GM19238 (cell line): ENCODE data around the gene SRP9.
A peak's percentile ranks its signal among the peaks of the same experiment; 100 is the strongest.
"Not testable (repeated sequence)": the region's sequence is repeated elsewhere in the genome, so short reads cannot be mapped to it uniquely, and the experiment has no call there.

Source experiments
- DNase-seq: peaks from one replicate; pipeline ENCODE4 v3.0.0; 2011; ENCODE audit warnings: low spot score; ENCODE audit not compliant: insufficient read length

The SRP9 gene

GRCh38 chr1:225774281-225775147 is 3.1 kb upstream of the SRP9 start:
- no peak for DNase-seq

DNA sequence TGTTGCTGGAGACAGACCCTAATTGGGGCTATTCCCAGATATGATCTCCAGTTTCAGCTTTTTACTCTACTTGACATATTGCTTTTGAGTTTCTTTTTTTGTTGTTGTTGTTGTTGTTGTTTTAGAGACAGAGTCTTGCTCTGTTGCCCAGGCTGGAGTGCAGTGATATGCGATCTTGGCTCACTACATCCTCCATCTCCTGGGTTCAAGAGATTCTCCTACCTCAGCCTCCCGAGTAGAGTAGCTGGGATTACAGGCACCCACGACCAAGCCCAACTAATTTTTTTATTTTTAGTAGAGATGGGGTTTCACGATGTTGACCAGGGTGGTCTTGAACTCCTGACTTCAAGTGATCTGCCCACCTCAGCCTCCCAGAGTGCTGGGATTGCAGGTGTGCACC is 1.3 kb upstream of the SRP9 start:
- no peak for DNase-seq

GRCh38 chr1:225777058-225777582 is 506 bp upstream of the SRP9 start:
- no peak for DNase-seq

- DNase-seq: no peak
These were observed 677 bp downstream of the SRP9 start for GRCh38 chr1:225778337-225778669.

DNA sequence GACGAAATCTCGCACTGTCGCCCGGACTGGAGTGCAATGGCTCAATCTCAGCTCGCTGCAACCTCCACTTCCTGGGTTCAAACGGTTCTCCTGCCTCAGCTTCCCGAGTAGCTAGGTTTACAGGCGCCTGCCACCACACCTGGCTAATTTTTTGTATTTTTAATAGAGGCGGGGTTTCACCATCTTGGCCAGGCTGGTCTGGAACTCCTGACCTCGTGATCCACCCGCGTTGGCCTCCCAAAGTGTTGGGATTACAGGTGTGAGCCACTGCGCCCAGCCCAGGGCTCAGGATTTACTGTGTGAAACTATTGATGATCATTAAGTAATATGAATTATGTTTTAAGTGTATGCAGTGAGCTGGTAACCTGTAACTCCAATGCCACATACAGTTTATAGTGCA is 1.5 kb downstream of the SRP9 start:
- not testable (repeated sequence) for DNase-seq

DNA sequence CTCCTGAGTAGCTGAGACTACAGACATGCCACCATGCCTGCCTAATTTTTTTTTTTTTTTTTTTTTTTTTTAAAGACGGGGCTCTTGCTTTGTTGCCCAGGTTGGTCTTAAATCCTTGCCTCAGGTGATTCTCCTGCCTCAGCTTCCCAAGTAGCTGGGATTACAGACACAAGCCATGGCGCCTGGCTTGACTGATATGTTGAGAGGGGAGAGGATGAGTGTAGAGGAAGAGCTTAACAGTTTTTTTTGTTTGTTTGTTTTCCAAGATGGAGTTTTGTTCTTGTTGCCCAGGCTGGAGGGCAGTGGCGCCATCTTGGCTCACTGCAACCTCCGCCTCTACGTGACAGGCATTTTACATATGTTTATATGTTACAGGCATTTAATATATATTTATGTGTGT is 2.5 kb downstream of the SRP9 start:
- DNase-seq: no peak

GRCh38 chr1:225780630-225781029 is 3.0 kb downstream of the SRP9 start:
- no peak for DNase-seq

DNA sequence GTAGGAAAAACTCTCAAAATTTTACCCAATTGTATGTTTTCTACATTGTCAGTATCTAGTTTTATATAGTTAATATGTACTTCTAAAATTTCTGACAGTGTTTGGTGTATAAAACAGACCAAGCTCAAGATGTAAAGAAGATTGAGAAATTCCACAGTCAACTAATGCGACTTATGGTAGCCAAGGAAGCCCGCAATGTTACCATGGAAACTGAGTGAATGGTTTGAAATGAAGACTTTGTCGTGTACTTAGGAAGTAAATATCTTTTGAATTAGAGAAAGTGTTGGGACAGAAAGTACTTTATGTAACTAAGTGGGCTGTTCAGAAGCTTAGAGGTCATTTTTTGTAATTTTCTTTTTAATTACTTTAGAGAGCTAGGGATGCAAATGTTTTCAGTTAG is 11.5 kb downstream of the SRP9 start:
- not testable (repeated sequence) for DNase-seq

- DNase-seq: no peak
These were observed 17.3 kb downstream of the SRP9 start for GRCh38 chr1:225794954-225795353.

GRCh38 chr1:225796097-225796496 is 18.5 kb downstream of the SRP9 start:
- not testable (repeated sequence) for DNase-seq

DNA sequence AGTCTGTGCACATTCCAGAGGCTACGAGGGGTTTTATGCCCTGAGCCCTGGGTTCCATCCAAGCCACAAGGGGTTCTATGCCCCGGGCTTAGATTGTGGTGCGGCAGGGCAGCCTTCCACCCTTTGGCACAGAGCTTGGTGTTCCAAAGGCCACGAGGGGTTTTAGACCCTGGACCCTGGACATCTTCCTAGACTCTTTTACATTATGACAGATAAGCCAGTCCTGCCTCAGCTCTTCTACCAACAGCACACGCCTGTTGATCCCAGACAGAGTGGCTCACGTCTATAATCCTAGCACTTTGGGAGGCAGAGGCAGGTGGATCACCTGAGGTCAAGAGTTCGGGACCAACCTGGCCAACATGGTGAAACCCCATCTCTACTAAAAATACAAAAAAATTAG is 23.5 kb downstream of the SRP9 start:
- DNase-seq: not testable (repeated sequence)

DNA sequence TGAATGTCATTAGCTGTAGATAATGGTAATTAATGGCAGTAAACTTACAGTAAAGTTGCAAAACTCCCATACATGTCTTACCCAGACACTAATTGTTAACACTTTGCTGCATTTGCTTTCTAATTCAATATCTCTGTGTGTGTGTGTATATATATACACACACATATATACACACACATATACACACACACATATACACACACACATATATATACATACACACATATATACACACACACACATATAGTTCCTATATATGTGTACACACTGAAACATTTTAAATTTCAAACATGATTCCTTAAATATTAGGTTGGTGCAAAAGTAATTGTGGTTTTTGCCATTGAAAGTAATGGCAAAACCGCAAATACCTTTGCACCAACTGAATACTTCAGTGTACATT is 28.6 kb downstream of the SRP9 start:
- DNase-seq: no peak

DNA sequence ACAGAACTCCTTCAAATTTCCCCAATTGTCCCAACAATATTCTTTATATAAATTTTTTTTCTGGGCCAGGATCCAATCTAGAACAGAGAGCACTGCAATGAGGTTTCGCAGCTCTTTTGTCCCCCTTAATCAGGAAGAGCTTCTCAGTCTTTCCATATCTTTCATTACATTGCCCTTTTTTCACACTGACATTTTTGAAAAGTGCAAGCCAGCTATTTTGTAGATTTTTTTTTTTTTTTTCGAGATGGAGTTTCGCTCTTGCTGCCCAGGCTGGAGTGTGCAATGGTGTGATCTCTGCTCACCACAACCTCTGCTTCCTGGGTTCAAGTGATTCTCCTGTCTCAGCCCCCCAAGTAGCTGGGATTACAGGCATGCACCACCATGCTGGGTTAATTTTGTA is 29.1 kb downstream of the SRP9 start:
- not testable (repeated sequence) for DNase-seq

DNA sequence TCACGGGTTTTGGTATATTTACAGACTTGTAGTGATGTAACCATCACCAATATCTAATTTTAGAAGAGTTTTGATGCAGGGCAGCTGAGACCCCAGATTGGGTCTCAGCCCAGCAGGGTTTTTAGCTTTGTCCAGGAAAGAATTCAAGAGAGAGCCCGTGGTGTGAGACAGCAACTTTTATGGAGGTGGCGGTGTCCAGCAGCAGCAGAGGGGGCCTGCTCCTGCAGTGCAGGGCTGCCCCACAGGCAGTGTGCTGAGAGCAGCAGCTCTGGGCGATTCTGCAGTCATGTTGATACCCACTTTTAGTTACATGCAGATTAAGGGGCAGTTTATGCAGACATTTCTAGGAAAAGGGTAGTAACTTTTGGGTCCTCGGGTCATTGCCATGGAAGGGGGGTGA is 30.5 kb downstream of the SRP9 start:
- DNase-seq: no peak

GRCh38 chr1:225809842-225810578 is 32.4 kb downstream of the SRP9 start, which contains the start of gene EPHX1:
Gene EPHX1 (plus strand): TSS chr1:225810124. CDS start chr1:225828730, 18,606 bp downstream.
- peak; percentile 90 for DNase-seq

GRCh38 chr1:225810579-225811538 is 33.2 kb downstream of the SRP9 start:
- not testable (repeated sequence) for DNase-seq

DNA sequence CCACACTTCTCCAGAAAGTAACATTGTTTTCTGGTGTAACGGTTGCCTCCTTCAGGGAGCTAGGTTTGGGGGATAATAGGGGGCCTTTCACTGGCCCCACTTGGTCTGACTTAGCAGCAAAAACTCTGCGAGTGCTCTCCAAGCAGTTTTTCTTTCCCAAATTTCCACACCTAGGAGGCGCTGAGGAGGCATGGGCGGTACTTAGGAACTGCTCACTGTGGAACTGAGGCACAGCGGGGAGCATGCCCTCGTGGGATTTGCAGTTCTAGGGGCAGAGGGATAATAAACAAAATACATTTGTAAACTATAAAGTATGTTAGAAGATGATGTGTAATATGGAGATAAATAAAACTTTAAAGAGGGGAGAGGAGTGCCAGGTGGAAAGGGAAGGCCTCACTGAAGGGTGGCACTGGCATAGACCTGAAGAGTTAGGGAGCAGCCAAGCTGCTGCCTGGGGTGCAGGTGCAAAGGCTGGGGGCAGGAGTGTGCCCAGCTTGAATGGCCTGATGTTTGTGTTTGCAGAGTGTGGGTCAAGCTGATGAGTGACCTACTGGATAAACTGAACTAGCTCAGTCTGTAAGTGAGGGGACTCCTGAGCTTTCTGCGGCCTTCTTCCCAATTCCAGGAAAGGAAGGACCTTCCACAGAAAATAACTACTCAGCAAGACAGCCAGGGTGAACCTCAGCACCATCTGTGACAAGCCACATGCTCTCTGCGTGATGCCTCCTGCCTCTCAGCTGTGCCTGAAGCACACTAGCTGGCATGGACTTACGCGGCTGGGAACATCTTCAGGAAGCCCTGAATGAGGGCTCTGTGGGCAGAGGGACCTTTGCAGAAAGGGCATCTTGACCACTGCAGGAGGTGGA is 34.2 kb downstream of the SRP9 start:
- DNase-seq: no peak

- no peak for DNase-seq
These were observed 35.0 kb downstream of the SRP9 start for GRCh38 chr1:225812488-225813213.

DNA sequence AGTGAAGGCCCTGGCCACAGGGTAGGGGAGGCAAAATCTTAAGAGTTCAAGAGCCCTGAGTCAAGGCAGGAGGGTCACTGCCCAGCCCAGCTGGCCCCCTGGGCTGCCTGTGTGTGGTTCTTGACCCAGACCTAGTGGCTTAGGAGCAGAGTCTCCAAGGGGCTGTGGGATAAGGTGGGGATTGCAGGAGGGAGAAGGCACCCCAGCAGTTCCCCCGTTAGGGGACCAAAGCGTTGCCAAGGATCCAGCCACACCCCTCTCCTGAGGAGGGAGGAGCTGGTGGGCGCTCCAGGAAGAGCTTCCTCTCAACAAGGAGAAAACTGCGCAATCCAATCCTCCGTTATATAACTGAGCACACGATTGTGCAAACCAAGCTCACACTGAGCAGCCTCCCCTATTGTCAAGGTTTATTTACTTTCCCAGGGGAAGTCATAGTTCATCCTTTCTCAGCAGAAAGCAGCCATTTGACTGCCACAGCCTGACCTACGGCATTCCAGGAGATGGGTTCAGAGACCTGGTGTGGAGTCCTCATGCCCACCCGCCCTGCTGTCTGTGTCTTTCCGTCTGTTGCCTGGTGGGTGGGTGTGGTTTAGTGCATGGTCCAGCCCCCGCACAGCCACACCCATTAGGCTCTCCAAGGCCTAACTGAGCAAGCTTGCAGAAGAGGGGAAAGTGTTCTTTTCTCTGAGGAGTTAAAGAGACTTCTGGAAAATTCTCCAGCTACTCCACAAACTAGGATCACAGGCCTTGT is 35.8 kb downstream of the SRP9 start:
- DNase-seq: no peak
